Mesendoderm (in vitro differentiated cells): Measurements from ENCODE around the gene CAMTA1.

Source experiments
- DNase-seq: peaks from one replicate; pipeline ENCODE4 v3.0.0; 2013
- H2AK5ac ChIP-seq: 2 replicates; pipeline ENCODE4 v1.6.1; 2013; ENCODE audit warnings: low read length, inconsistent platforms
- H2BK120ac ChIP-seq: 2 replicates; pipeline ENCODE4 v1.6.1; 2013; ENCODE audit warnings: low read depth, mild to moderate bottlenecking, low read length, moderate library complexity, mixed read lengths
- H2BK15ac ChIP-seq: replicated peaks from 2 replicates; pipeline ENCODE4 v1.6.1; 2013; ENCODE audit warnings: low read depth, mild to moderate bottlenecking, moderate library complexity
- H2BK5ac ChIP-seq: 2 replicates; pipeline ENCODE4 v1.6.1; 2013; ENCODE audit warnings: low read length, inconsistent platforms
- H3K18ac ChIP-seq: 2 replicates; pipeline ENCODE4 v1.6.1; 2013; ENCODE audit warnings: mild to moderate bottlenecking, low read length, mixed read lengths
- H3K23ac ChIP-seq: one replicate; pipeline ENCODE4 v1.6.1; 2013; ENCODE audit warnings: low read length
- H3K27ac ChIP-seq: 2 replicates; pipeline ENCODE4 v1.5.1; 2013; ENCODE audit warnings: low read depth, mild to moderate bottlenecking, inconsistent platforms, low read length, moderate library complexity
- H3K27me3 ChIP-seq: 2 replicates; pipeline ENCODE4 v1.6.1; 2013; ENCODE audit warnings: low read length, control low read depth, mild to moderate bottlenecking, inconsistent platforms; ENCODE audit not compliant: insufficient read depth, poor library complexity
- H3K36me3 ChIP-seq: 2 replicates; pipeline ENCODE4 v1.6.1; 2013; ENCODE audit warnings: low read length, inconsistent platforms; ENCODE audit not compliant: control insufficient read depth, insufficient read depth
- H3K4ac ChIP-seq: one replicate; pipeline ENCODE4 v1.6.1; 2013; ENCODE audit warnings: low read depth, mild to moderate bottlenecking, low read length, moderate library complexity
- H3K4me1 ChIP-seq: 2 replicates; pipeline ENCODE4 v1.6.1; 2013; ENCODE audit warnings: low read depth, low read length, inconsistent platforms; ENCODE audit not compliant: control insufficient read depth
- H3K4me2 ChIP-seq: 2 replicates; pipeline ENCODE4 v1.6.1; 2013; ENCODE audit warnings: low read length
- H3K4me3 ChIP-seq: 2 replicates; pipeline ENCODE4 v1.5.1; 2013; ENCODE audit warnings: mild to moderate bottlenecking, low read length
- H3K56ac ChIP-seq: one replicate; pipeline ENCODE4 v1.6.1; 2013; ENCODE audit warnings: low read length
- H3K79me1 ChIP-seq: 2 replicates; pipeline ENCODE4 v1.6.1; 2013; ENCODE audit warnings: low read length, inconsistent platforms
- H3K79me2 ChIP-seq: 2 replicates; pipeline ENCODE4 v1.6.1; 2013; ENCODE audit warnings: mild to moderate bottlenecking, low read length; ENCODE audit not compliant: control insufficient read depth, insufficient read depth
- H3K9ac ChIP-seq: 2 replicates; pipeline ENCODE4 v1.6.1; 2013; ENCODE audit warnings: low read length, inconsistent platforms
- H4K5ac ChIP-seq: one replicate; pipeline ENCODE4 v1.6.1; 2013; ENCODE audit warnings: low read length
- H4K8ac ChIP-seq: one replicate; pipeline ENCODE4 v1.6.1; 2013; ENCODE audit warnings: low read depth, mild to moderate bottlenecking, control low read depth, low read length, moderate library complexity
- WGBS: extraction: QIAGEN DNeasy Blood & Tissue Kit; methylation state at CpG from one replicate; pipeline ENCODE4 v1.1.7; 2013; ENCODE audit warnings: low lambda C conversion rate, missing lambda C conversion rate; ENCODE audit not compliant: insufficient coverage; ENCODE audit errors: extremely low coverage; 5-methylcytosine and 5-hydroxymethylcytosine counted together

CAMTA1 gene

GRCh38 chr1:6775261-6776043 is 9.8 kb upstream of the CAMTA1 start:
- H2BK120ac ChIP-seq, result no peak overlapping the region
- WGBS, result no CpG with 5 or more reads among the region's 8 CpGs
- H3K27ac ChIP-seq, result no peak overlapping the region
- no peaks in the 10 kb centered on the region for H3K79me2 ChIP-seq
- no peak for DNase-seq
- H3K4me1 ChIP-seq, result no peaks in the 10 kb centered on the region
- H2BK15ac ChIP-seq, result no peak overlapping the region
- no peak overlapping the region for H3K56ac ChIP-seq
- H3K23ac ChIP-seq, result no peak overlapping the region
- H3K4ac ChIP-seq, result no peak overlapping the region
- no peak overlapping the region for H3K4me3 ChIP-seq
- H3K4me2 ChIP-seq, result no peak overlapping the region
- no peak overlapping the region for H3K9ac ChIP-seq
- no peaks in the 10 kb centered on the region for H3K27me3 ChIP-seq
- H2AK5ac ChIP-seq, result no peak overlapping the region
- no peak overlapping the region for H4K8ac ChIP-seq
- no peaks in the 10 kb centered on the region for H3K79me1 ChIP-seq
- no peak overlapping the region for H2BK5ac ChIP-seq
- no peaks in the 10 kb centered on the region for H3K36me3 ChIP-seq
- no peak overlapping the region for H4K5ac ChIP-seq
- no peak overlapping the region for H3K18ac ChIP-seq

- Histone ChIP-seq H3K18ac (no peak overlapping the region), H3K4me2 (no peak overlapping the region), H3K23ac (no peak overlapping the region), H3K4ac (no peak overlapping the region), H3K27me3 (no peaks in the 10 kb centered on the region), H4K8ac (no peak overlapping the region), H2BK15ac (no peak overlapping the region), H3K36me3 (no peaks in the 10 kb centered on the region), H3K27ac (no peak overlapping the region), H2BK120ac (no peak overlapping the region), H3K4me3 (no peak overlapping the region), H2AK5ac (no peak overlapping the region), H3K4me1 (no peaks in the 10 kb centered on the region), H2BK5ac (no peak overlapping the region), H3K79me1 (no peaks in the 10 kb centered on the region), H3K79me2 (no peaks in the 10 kb centered on the region), H3K56ac (no peak overlapping the region), H4K5ac (no peak overlapping the region), H3K9ac (no peak overlapping the region)
- no peak for DNase-seq
- no CpG with 5 or more reads among the region's 2 CpGs for WGBS
Observed at GRCh38 chr1:6776389-6776788, 8.9 kb upstream of the CAMTA1 start.

- DNase-seq, result no peak
- no peaks in the 10 kb centered on the region for H3K36me3 ChIP-seq
- no peak overlapping the region for H2AK5ac ChIP-seq
- H3K9ac ChIP-seq, result no peak overlapping the region
- WGBS, result no CpG with 5 or more reads among the region's 7 CpGs
- no peak overlapping the region for H4K8ac ChIP-seq
- no peak overlapping the region for H3K18ac ChIP-seq
- no peak overlapping the region for H2BK5ac ChIP-seq
- H2BK15ac ChIP-seq, result no peak overlapping the region
- H3K4me2 ChIP-seq, result no peak overlapping the region
- H3K4ac ChIP-seq, result no peak overlapping the region
- no peaks in the 10 kb centered on the region for H3K79me2 ChIP-seq
- no peak overlapping the region for H4K5ac ChIP-seq
- H3K4me1 ChIP-seq, result no peaks in the 10 kb centered on the region
- no peaks in the 10 kb centered on the region for H3K79me1 ChIP-seq
- no peak overlapping the region for H3K4me3 ChIP-seq
- H3K23ac ChIP-seq, result no peak overlapping the region
- H3K27me3 ChIP-seq, result no peaks in the 10 kb centered on the region
- H2BK120ac ChIP-seq, result no peak overlapping the region
- H3K56ac ChIP-seq, result no peak overlapping the region
- no peak overlapping the region for H3K27ac ChIP-seq
Observed at GRCh38 chr1:6776895-6777294, 8.4 kb upstream of the CAMTA1 start.

DNA sequence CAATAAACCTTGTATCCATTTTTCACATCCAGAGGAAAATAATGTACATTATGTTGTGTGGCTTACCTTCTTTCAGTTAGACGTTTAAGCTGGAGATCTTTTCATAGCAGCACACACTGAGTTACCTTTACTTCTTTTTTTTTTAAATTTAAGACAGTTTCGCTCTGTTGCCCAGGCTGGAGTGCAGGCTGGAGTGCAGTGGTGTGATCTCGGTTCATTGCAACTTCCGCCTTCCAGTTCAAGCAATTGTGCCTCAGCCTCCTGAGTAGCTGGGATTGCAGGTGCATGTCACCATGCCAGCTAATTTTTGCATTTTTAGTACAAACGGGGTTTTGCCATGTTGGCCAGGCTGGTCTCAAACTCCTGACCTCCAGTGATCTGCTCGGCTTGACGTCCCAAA is 7.4 kb upstream of the CAMTA1 start:
- Histone ChIP-seq H2BK120ac (no peak overlapping the region), H3K18ac (no peak overlapping the region), H3K79me1 (no peaks in the 10 kb centered on the region), H2BK5ac (no peak overlapping the region), H3K4ac (no peak overlapping the region), H2AK5ac (no peak overlapping the region), H3K4me2 (no peak overlapping the region), H3K27me3 (no peaks in the 10 kb centered on the region), H3K27ac (no peak overlapping the region), H2BK15ac (no peak overlapping the region), H3K56ac (no peak overlapping the region), H4K5ac (no peak overlapping the region), H3K4me3 (no peak overlapping the region), H3K79me2 (no peaks in the 10 kb centered on the region), H3K4me1 (no peaks in the 10 kb centered on the region), H3K9ac (no peak overlapping the region), H4K8ac (no peak overlapping the region), H3K36me3 (no peaks in the 10 kb centered on the region), H3K23ac (no peak overlapping the region)
- WGBS, result no CpG with 5 or more reads among the region's 7 CpGs
- no peak for DNase-seq

DNA sequence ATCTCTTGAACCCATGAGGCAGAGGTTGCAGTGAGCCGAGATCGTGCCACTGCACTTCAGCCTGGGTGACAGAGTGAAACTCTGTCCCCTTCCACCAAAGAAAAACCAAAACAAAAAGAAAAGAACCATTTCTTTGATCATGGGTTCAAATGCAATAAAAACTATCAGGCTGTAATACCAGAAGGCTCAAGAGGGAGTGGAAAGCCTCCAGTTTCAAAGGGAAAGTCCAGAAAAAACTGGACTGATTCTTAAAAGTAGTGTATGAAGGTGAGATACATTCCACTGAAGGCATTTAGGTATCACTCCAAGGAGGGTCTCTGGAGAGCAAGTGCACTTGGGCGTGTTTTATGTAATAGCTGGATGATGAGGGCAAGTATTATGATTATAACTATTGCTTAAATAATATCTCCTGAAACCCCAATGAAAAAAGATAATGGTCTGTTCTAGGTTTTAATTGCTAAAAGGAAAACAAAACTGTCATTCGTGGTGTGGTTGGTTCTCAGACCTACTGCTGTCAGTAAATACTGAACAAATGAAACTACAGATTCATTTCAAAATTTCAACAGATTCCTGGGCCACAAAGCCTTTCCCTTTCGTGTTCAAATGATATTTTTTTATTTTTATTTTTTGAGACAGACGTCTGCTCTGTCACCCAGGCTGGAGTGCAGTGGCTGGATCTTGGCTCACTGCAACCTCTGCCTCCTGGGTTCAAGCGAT is 6.0 kb upstream of the CAMTA1 start:
- H2BK15ac ChIP-seq, result no peak overlapping the region
- no peak overlapping the region for H3K9ac ChIP-seq
- no peak overlapping the region for H4K5ac ChIP-seq
- H3K4me3 ChIP-seq, result no peak overlapping the region
- no CpG with 5 or more reads among the region's 7 CpGs for WGBS
- no peak overlapping the region for H2AK5ac ChIP-seq
- no peaks in the 10 kb centered on the region for H3K79me2 ChIP-seq
- no peak for DNase-seq
- H3K18ac ChIP-seq, result no peak overlapping the region
- no peaks in the 10 kb centered on the region for H3K27me3 ChIP-seq
- no peaks in the 10 kb centered on the region for H3K79me1 ChIP-seq
- H3K4ac ChIP-seq, result no peak overlapping the region
- no peak overlapping the region for H2BK5ac ChIP-seq
- no peak overlapping the region for H3K27ac ChIP-seq
- H3K56ac ChIP-seq, result no peak overlapping the region
- H4K8ac ChIP-seq, result no peak overlapping the region
- H3K4me2 ChIP-seq, result no peak overlapping the region
- no peaks in the 10 kb centered on the region for H3K4me1 ChIP-seq
- no peak overlapping the region for H2BK120ac ChIP-seq
- H3K23ac ChIP-seq, result no peak overlapping the region
- H3K36me3 ChIP-seq, result no peaks in the 10 kb centered on the region
